NCI-H2029 treated with DMSO at 0.1 percent for 48 hours (cell line): Measurements from ENCODE around the gene SCMH1.
A peak's percentile ranks its signal among the peaks of the same experiment; 100 is the strongest.
"Not testable (repeated sequence)": the region's sequence is repeated elsewhere in the genome, so short reads cannot be mapped to it uniquely, and the experiment has no call there.

Experiments used
- DNase-seq: peaks from one replicate; lab custom pipeline; 2025; lab: John Stamatoyannopoulos, UW

Gene SCMH1

DNA sequence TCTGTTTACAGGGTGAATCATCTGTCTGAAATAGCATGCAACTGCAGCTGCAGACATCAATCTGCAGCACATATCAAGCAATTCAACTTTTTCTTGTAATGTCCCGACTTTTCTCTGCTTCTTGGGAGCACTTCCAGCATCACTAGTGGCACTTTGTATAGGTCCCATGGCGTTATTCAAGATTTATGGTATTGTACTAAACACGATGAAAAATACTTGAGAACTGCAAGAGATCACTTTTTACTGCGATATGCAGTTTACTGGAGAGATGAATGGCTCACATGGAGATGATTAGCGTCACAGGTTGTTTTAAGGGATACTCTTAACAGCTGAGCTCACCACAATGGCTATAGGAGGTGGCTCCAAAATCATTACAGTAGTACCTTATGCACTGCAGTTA is 7.2 kb upstream of the SCMH1 start:
- no peak for DNase-seq

DNA sequence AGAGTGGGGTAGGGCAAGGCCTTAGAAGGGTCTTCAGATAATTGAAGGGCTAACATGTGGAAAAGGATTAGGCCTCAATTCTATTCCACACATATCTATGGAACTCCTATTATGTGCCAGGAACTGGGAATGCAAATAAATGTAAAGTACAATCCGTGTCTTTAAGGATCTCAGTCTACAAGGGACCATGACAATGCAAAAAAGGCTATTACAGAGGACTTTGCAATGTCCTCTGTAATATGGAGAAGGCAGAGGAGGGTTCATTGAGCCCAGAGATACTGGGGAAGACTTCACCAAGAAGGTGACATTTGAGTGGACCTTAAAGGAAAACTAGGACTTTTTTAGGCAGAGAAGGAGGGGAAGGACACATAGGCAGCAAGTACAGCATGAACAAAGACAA is 4.5 kb upstream of the SCMH1 start:
- no peak for DNase-seq

DNA sequence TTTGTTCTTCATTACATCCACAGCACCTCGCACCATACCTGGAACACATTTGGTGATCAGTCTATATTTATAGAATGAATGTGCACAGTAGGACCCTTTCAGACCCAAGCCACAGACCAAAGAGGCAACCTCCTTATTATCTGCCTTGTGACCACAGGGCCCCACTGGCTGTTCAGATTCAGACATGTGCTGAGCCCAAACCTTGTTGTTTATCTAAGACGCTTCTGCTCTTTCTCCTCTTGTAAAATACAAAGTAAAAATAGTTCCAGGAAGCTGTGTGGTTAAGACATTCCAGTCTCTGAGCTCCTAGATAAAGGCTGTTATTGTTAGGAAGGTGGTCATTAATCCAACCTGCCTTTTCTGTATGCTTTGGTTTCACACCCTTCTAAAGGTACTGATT is 3.6 kb upstream of the SCMH1 start:
- DNase-seq, result no peak

DNA sequence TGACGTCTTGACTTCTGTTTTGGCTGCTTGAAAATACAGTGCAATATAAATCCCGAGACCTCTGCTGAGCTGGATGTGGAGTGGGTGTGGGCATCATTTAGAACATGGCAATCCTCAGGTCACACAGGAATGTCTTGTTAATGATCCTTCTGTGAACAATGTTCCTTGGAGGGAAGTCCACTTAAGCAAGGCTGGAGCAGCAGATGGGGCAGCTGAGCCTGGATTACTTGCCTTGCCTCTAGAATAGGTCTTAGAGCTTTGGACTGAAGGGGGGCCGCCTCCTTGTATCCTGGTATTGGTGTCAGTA is 926 bp upstream of the SCMH1 start:
- DNase-seq, result no peak

DNA sequence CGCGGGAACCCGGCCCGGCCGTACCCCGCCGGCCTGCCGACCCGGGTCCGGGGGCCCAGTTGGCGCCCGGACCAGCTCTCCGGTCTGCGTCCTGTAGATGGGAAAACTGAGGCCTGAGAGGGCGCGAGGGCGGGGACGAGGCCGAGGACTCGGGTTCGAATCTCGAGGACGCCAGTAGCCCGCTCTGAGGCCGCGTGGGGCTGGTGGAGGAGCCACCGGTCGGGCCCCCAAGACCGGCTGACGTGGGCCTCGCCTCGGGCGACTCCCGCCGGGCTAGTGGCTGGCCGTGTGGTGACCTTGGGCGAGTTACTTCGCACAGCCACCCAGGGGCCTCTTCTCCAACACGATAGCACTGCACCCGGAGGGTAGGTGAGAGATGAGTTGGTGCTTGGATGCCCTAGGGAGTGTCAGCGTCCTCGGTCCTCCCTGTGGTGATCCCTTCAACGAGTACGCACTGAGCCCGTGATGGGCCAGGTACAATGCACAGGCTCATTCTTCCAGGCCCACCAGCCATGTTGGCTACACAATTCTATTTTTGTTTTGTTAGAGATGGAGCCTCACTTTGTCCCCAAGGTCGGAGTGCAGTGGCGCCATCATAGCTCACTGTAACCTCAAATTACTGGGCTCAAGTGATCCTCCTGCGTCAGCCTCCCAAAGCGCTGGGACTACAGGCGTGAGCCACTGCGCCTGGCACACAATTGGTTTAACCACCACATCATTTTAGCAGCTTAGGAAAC is 404 bp upstream of the SCMH1 start:
- peak; percentile 92 for DNase-seq

DNA sequence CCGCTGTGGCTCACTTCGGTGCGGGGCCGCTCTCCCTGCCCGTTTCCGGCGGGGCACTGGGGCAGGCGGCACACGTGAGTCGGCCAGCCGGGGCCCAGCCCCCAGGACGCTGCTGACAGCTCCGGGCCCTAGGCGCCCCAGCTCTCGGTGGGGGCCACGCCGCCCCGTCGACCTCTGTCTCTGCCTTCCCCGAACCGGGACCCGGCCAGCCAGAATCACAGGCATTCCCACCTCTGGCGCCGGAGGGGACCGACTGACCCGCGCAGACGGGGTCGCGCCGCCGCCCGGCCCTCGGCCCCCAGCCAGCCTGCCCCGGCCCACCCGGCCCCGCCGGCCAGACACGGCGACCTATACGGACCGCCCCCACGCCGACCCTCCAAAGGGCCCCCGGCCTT is 755 bp downstream of the SCMH1 start:
- DNase-seq, result peak; percentile 62

DNA sequence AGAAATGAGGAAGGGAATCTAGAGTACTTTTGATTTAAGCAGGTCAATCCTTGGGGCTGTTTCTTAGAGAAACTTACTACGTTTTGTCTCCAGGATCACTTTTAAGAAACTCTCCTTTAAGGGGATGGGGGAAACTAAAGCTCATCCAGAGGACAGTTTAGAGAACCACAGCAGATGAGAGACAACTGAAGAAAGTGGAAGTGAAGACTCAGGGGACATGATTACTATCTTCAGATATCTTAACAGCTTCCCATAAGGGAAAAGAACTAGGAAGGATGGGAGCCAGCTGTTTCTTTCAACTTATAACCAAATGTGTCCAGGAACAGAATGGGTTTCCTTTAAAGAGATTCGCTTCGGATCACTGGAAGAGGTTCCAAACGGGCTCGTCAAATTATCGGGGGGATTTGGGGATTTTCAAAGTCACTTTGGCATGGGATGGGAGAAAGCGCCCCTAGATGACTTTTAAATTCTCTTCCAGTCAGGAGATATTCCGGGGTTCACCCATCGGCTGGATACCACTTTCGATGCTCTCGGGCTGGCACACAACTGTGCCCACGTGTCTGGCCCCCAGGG is 1.2 kb downstream of the SCMH1 start:
- DNase-seq, result no peak

DNA sequence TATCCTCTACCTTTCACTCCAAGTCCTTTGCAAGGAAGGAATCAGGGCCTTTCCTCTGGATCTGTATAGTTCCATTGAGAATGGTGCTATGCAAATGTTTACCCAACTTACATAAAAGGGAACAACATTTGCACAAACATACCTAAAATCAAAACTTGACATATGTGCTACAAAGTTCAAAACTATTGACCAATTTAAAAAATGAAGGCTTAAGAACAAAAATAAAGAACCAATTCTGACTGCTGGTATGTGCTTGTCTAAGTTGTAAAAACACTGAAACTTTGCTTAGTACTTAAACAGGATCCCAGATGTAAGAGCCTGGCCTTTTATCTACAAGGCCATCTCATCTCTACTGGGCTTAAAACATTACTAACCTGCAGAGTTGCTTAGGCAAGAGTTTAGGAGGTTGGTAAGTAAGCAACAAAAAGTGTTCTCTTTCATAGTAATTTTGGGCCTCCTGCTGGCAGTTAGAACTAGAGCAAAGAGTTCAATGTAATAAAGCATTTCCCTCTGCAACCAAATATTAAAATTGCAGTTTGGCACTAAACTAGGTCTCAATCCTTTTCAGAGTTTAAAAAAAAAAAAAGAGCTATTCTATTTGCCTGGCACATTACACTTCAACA is 2.0 kb downstream of the SCMH1 start:
- DNase-seq, result peak; percentile 72

DNA sequence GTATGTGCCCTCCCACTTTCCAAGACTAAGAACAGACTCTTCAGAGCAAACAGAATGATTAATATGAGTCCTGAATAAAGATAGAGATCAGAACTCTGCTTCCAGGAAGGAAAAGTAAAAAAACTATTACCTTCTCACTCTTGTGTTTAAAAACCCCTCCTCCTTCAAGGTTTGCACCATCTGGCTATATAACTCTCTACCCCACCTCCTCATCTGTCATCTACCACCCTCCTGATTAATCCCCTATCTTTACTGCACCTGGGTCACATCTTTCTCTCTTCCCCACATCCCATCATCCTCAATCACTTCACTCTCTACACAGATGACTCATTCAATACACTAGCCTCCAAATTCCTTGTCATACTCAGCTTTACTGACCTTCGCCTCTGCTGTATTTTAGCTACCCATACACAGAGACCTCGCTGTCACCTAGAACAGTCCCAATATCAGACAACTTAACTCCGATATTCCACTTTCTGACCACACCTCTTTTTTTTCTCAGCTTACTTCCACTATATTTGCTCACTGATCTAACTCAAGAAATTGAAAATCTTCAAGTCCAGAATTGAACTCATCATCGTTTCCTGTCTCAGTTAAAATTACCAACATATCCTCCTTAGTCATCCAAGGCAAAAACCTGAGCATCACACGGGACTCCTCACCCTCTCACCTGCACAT is 3.7 kb downstream of the SCMH1 start:
- DNase-seq, result peak; percentile 70

DNA sequence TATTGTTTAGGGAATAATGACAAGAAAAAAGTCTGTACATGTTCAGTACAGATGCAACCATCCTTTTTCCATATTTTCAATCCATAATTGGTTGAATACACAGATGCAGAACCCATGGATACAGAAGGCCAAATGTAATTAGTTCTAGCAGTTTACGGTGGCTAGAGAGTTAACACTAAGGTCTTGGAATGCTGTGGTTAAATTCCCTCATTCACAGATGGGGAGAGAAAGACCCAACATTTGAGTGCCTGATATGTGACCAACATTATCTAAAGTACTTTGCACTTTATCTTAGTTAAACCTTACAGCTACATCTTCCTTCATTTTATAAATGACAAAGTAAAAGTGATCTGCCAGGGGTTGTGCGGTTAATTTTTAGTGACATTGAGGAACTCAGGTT is 5.3 kb downstream of the SCMH1 start:
- DNase-seq, result no peak

DNA sequence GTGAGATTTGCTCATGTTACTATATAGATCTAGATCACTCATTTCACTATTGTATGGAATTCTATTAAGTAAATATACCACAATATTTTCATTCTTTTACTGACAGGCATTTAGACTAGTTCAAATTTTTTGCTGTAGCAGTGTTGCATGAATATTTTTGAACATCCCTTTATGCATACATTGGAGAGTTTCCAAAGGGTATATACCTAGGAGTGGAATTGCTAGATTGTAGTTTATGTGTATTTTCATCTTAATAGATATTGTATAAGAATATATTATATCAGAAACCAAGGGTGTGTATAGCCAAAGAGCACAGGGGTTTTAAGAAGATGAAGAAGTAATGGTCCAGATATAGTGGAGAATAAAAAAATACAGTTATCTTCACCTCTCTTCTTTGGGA is 6.2 kb downstream of the SCMH1 start:
- DNase-seq, result no peak

DNA sequence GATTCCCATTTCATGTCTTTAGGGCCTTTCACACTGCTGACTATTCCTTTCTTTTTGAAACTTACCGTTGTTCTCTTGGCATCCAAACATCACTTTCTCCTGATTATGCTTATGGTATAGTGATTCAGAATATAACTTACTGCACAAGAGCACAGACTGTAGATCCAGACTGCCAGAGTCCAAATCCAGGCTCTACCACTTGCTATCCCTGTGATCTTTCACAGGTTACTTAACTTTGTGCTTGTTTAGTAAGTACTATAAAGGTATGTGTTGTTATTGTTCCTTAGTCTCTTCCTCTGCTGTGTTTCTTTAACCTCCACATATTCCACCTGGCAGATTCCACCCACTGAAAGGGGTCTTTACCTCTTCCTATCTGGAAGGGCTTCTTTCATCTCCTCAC is 8.4 kb downstream of the SCMH1 start:
- DNase-seq, result no peak

DNA sequence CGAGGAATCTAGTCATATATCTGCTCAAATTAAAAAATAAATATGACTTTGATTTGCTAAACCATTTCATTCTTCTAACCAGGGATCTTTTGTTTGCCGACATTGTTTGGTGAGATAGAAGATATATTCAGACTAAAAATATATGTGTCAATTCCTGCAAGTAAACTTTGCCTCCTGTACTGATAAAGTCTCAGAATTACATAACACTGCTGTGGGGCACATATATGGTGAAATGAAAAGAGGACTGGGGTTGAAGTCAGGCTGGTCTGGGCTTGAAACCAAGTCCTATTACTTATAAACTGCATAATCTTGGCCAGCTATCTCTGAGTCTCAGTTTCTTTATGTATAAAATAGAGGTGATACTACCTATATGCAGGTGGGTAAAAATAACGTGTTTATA is 9.8 kb downstream of the SCMH1 start:
- no peak for DNase-seq

DNA sequence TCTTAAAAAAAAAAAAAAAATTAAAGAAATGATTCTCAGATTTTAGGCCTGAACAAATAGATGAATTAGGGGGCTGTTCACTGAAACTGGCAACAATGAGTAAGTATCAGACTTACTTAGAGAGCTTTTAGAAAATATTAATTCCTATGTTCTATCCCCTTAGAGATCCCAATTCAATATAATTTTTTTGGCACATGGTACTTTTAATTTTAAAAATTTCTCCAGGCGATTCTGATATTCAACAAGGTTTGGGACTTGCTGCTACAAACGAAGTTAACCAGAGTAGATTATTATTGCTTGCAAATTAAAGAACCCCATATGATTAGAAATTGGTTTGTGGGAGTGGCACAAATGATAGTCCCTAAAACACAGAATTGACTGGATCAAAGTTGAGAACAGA is 11.4 kb downstream of the SCMH1 start:
- no peak for DNase-seq

DNA sequence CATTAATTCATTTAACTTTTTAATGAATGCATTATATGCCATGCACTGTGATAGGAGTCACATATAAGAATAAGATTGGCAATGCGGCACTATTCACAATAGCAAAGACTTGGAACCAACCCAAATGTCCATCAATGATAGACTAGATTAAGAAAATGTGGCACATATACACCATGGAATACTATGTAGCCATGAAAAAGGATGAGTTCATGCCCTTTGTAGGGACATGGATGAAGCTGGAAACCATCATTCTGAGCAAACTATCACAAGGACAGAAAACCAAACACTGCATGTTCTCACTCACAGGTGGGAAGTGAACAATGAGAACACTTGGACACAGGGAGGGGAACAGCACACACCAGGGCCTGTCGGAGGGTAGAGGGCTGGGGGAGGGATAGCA is 12.9 kb downstream of the SCMH1 start:
- not testable (repeated sequence) for DNase-seq

DNA sequence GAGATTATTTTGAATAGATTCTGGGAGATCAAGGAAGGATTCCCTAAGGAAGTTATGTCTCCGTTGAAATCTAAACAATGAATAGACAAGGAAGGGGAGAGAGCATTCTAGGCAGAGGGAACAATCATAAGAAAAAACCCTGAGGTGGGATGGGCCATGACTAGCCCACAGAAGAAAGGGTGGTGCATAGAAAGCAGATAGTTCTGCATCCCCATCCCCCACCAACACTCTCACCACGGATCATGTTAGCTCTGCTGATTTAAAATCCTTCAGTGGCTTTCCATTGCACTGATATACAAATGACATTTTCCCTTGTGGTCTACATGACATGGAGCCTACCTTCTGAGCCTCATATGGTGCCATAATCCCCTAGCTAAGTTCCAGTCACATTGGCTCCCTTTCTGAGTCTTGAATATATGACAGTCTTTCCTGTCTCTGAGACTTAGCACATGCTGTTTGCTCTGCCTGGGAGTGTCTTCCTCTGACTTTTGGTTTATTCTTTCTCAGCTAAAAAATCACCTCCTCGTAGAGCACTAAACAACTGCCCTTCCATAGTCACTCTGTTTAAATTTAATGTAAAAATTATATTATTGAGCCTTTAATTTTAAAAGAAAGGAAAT is 15.2 kb downstream of the SCMH1 start:
- no peak for DNase-seq

DNA sequence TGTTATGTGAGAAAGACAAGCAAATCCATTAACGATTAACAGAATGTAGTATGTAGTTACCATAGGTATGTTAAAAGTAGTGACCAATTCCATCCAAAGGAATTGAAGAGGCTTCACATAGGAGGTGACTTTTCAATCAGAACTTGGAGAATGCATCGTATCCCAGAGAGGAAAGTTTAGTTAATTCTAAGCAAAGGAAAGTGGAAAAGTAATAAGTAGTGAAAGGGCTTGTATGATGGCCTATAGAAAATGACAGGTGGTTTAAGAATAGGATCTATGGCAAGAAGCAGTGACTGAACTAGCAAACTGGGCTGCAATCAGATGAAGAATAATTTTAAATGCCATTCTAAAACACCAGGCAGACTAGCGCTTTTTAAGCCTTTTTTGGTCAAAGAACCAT is 16.6 kb downstream of the SCMH1 start:
- DNase-seq, result no peak

DNA sequence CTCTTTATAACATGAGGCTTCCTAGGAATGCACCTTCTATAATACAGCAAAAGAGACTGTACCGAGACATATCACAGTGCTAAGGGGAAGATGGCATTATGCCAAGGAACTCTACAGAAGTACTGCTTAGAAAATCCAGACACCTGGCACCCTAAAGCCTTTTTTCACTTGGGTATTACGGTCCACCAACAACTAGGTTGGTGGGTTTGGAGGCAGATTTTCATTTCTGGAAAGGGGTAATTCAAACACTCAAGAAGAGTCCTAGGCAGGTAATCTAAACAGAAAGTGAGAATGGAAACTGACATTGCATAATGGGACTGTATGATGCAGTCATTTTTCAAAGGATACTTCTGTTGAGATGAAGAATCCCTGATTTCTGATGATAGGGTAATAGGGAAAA is 19.6 kb downstream of the SCMH1 start:
- DNase-seq, result peak; percentile 100

DNA sequence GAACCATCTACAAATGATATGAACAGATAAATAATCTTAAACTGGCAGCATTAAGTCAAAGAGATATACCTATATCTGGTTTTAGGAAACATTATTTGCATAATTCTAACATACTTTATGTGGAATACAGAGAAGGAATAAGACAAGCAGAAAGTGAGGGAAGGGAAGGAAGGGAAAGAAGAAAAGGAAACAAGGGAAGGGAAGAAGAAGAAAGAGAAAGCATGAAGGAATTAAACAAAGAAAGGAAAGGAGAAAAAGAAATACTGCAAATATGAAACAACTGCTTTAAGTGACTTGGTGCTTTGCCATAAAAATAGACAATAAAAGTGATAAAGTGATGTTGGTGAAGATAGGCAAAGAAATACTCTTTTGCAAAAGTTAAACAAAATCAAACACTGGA is 20.1 kb downstream of the SCMH1 start:
- DNase-seq, result no peak

DNA sequence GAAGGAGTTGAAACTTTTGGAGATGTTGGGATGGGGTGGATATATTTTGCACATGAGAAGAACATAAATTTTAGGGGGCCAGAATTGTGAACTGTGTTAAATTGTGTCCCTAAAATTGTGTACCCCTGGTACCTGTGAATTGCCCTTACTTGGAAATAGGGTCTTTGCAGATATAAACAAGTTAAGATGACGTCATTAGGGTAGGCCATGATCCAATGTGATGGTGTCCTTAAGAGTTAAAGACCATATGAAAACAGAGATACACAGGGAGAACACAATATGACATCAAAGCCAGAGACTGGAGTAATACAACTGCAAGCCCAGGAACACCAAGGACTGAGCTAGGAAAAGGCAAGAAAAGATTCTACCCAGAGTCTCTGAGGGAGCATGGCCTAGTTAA is 24.0 kb downstream of the SCMH1 start:
- DNase-seq, result no peak

DNA sequence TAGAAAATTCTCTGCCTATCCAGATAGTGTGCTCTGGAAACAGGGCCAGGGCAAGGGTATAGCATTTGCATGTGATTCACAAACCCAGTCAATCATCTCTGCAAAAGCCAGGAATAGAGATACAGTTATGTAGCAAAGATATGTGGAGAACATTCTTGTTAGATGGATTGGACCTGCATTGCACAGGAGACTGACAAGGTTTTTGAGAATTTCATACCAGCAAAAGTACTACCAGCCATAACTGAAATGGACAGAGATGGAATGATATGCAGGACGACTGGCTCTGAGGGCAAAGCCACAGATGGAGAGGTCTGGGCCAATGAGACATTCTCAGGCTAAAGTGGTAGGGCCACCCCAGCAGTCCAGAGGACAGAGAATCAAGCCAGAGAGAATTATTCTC is 24.7 kb downstream of the SCMH1 start:
- DNase-seq, result no peak

DNA sequence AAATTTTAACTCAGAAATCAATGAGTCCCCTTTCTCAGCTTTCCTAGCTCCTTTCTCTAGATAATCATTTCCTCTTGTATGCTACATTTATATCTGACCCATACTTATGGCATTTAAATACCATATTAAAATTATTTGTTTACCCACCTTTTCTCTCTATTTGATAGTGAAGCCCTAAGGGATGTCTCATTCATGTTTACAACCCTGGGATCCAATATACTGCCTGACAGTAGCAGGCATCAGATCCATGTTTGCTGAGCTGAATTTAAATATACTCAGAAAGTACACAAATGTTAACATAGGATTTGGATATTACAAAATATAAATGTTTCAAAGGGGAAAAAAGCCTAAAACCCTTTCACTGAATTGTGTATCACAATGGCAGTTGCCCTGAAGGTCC is 26.5 kb downstream of the SCMH1 start:
- DNase-seq, result no peak

DNA sequence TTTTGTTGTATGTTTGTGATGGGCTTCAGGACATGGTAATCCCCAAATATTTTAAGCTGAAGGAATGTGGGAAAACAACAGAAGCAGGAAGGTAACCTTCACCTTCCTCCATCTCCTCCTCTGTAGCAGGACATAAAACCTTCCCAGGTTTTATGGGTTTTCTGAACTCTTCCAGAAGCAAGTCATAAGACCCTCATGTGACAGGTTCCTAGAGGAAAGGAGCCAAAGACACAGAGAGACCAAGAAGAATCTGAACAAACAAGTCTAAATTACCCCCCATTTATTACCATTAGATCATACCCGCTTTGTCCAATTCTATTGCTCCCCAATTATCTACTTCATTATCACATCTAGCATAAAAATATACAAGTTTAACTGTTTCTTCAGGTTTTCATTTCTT is 28.8 kb downstream of the SCMH1 start:
- no peak for DNase-seq
